ENCODE measurements around the gene CLASP2.

CLASP2 gene

GRCh38 chr3:33636125-33636850, 81.8 kb downstream of the CLASP2 start:
- DNase-seq = peak; percentile 72

- DNase-seq = no peak
These were observed 83.8 kb downstream of the CLASP2 start for GRCh38 chr3:33634262-33634661.

- DNase-seq = no peak
These were observed 88.8 kb downstream of the CLASP2 start for GRCh38 chr3:33629219-33629618.

GRCh38 chr3:33624756-33625155, 93.3 kb downstream of the CLASP2 start:
- no peak for DNase-seq

GRCh38 chr3:33613041-33613440, 105.0 kb downstream of the CLASP2 start:
- no peak for DNase-seq

- DNase-seq = no peak
These were observed 105.4 kb downstream of the CLASP2 start for GRCh38 chr3:33612607-33613006.

- no peak for DNase-seq
These were observed 115.2 kb downstream of the CLASP2 start for GRCh38 chr3:33602829-33603228.

GRCh38 chr3:33597257-33597689, 120.8 kb downstream of the CLASP2 start:
- DNase-seq = no peak

- no peak for DNase-seq
These were observed 125.1 kb downstream of the CLASP2 start for GRCh38 chr3:33592999-33593398.

GRCh38 chr3:33590541-33590940, 127.5 kb downstream of the CLASP2 start:
- no peak for DNase-seq

- DNase-seq = no peak
These were observed 131.7 kb downstream of the CLASP2 start for GRCh38 chr3:33586402-33586801.

- no peak for DNase-seq
These were observed 135.8 kb downstream of the CLASP2 start for GRCh38 chr3:33582234-33582633.

- DNase-seq = no peak
These were observed 136.4 kb downstream of the CLASP2 start for GRCh38 chr3:33581666-33582065.

- no peak for DNase-seq
These were observed 138.2 kb downstream of the CLASP2 start for GRCh38 chr3:33579840-33580239.

- DNase-seq = no peak
These were observed 138.9 kb downstream of the CLASP2 start for GRCh38 chr3:33579178-33579510.

- DNase-seq = no peak
These were observed 139.5 kb downstream of the CLASP2 start for GRCh38 chr3:33578325-33579177.

- DNase-seq = peak; percentile 62
These were observed 140.5 kb downstream of the CLASP2 start for GRCh38 chr3:33577588-33577987.

- DNase-seq = no peak
These were observed 140.9 kb downstream of the CLASP2 start for GRCh38 chr3:33577173-33577572.

GRCh38 chr3:33575311-33575710, 142.7 kb downstream of the CLASP2 start:
- no peak for DNase-seq

GRCh38 chr3:33557829-33558228, 160.2 kb downstream of the CLASP2 start:
- DNase-seq = no peak

- DNase-seq = no peak
These were observed 160.8 kb downstream of the CLASP2 start for GRCh38 chr3:33557279-33557678.

GRCh38 chr3:33547101-33547500, 171.0 kb downstream of the CLASP2 start:
- DNase-seq = no peak

GRCh38 chr3:33544126-33544525, 173.9 kb downstream of the CLASP2 start:
- no peak for DNase-seq

- DNase-seq = no peak
These were observed 174.5 kb downstream of the CLASP2 start for GRCh38 chr3:33543601-33544000.

Data from NCI-H82 (cell line).